ENCODE measurements around the gene KL.

The KL gene

GRCh38 chr13:33040090-33040489 lies 23.9 kb downstream of the KL start:
- H3K27me3 ChIP-seq (replicated peaks): no peaks in the 10 kb centered on the region
- in situ Hi-C loops (cut with HindIII; ENCODE audit: low pct_ligation_motif_present, low sequenced_read_pairs): no loop called here
- H3K36me3 ChIP-seq (replicated peaks): no peaks in the 10 kb centered on the region
- H3K27ac ChIP-seq: no peak overlapping the region
- TF ChIP-seq CTCF (IDR thresholded peaks at IDR 0.05; ENCODE audit: low read depth, low read length, missing control alignments): no peak
- no peak for DNase-seq
- H3K4me3 ChIP-seq (ENCODE audit: low read depth, low read length): no peak overlapping the region

- in situ Hi-C loops (cut with HindIII; ENCODE audit: low pct_ligation_motif_present, low sequenced_read_pairs): no loop called here
- Histone ChIP-seq H3K27ac (no peak overlapping the region), H3K4me3 (ENCODE audit: low read depth, low read length) (no peak overlapping the region), H3K36me3 (replicated peaks) (no peaks in the 10 kb centered on the region), H3K27me3 (replicated peaks) (no peaks in the 10 kb centered on the region)
- no peak for DNase-seq
- TF ChIP-seq CTCF (IDR thresholded peaks at IDR 0.05; ENCODE audit: low read depth, low read length, missing control alignments): no peak
These were observed 29.8 kb downstream of the KL start for GRCh38 chr13:33045851-33046592.

- H3K27ac ChIP-seq: no peak overlapping the region
- no peaks in the 10 kb centered on the region for H3K27me3 ChIP-seq (replicated peaks)
- no peak overlapping the region for H3K4me3 ChIP-seq (ENCODE audit: low read depth, low read length)
- DNase-seq: no peak
- in situ Hi-C loops (cut with HindIII; ENCODE audit: low pct_ligation_motif_present, low sequenced_read_pairs): no loop called here
- no peaks in the 10 kb centered on the region for H3K36me3 ChIP-seq (replicated peaks)
- no peak for TF ChIP-seq CTCF (IDR thresholded peaks at IDR 0.05; ENCODE audit: low read depth, low read length, missing control alignments)
These were observed 33.9 kb downstream of the KL start for GRCh38 chr13:33050161-33050560.

GRCh38 chr13:33051632-33052031 lies 35.4 kb downstream of the KL start:
- DNase-seq: no peak
- Histone ChIP-seq H3K4me3 (ENCODE audit: low read depth, low read length) (no peak overlapping the region), H3K27ac (no peak overlapping the region), H3K36me3 (replicated peaks) (no peaks in the 10 kb centered on the region), H3K27me3 (replicated peaks) (no peaks in the 10 kb centered on the region)
- TF ChIP-seq CTCF (IDR thresholded peaks at IDR 0.05; ENCODE audit: low read depth, low read length, missing control alignments): no peak
- in situ Hi-C loops (cut with HindIII; ENCODE audit: low pct_ligation_motif_present, low sequenced_read_pairs): no loop called here

GRCh38 chr13:33052506-33053280 lies 36.5 kb downstream of the KL start:
- Histone ChIP-seq H3K27me3 (replicated peaks) (no peaks in the 10 kb centered on the region), H3K4me3 (ENCODE audit: low read depth, low read length) (no peak overlapping the region), H3K36me3 (replicated peaks) (no peaks in the 10 kb centered on the region), H3K27ac (no peak overlapping the region)
- in situ Hi-C loops (cut with HindIII; ENCODE audit: low pct_ligation_motif_present, low sequenced_read_pairs): no loop called here
- no peak for TF ChIP-seq CTCF (IDR thresholded peaks at IDR 0.05; ENCODE audit: low read depth, low read length, missing control alignments)
- DNase-seq: no peak
